Retina (tissue), 1 donor: Measurements from ENCODE around the gene UHRF2.
"Not testable (repeated sequence)": the region's sequence is repeated elsewhere in the genome, so short reads cannot be mapped to it uniquely, and the experiment has no call there.

Source experiments
- DNase-seq: peaks from one replicate; pipeline ENCODE4 v3.0.0-alpha.2; 2016

UHRF2 gene

GRCh38 chr9:6490863-6491262 is 77.9 kb downstream of the UHRF2 start:
- DNase-seq, result no peak

GRCh38 chr9:6495466-6495865 is 82.5 kb downstream of the UHRF2 start:
- no peak for DNase-seq

GRCh38 chr9:6498982-6499381 is 86.0 kb downstream of the UHRF2 start:
- DNase-seq, result no peak

GRCh38 chr9:6501526-6502210 is 88.7 kb downstream of the UHRF2 start:
- no peak for DNase-seq

GRCh38 chr9:6502399-6502798 is 89.4 kb downstream of the UHRF2 start:
- DNase-seq, result no peak

GRCh38 chr9:6506571-6506970 is 93.6 kb downstream of the UHRF2 start:
- no peak for DNase-seq

- DNase-seq, result no peak
Observed at GRCh38 chr9:6512085-6512657, 99.2 kb downstream of the UHRF2 start.

- DNase-seq, result no peak
Observed at GRCh38 chr9:6522263-6522662, 109.3 kb downstream of the UHRF2 start.

GRCh38 chr9:6525326-6526045 is 112.5 kb downstream of the UHRF2 start:
- no peak for DNase-seq

GRCh38 chr9:6535594-6535993 is 122.6 kb downstream of the UHRF2 start:
- DNase-seq, result no peak

- DNase-seq, result no peak
Observed at GRCh38 chr9:6538666-6539071, 125.7 kb downstream of the UHRF2 start.

- not testable (repeated sequence) for DNase-seq
Observed at GRCh38 chr9:6542617-6543016, 129.6 kb downstream of the UHRF2 start.

- DNase-seq, result no peak
Observed at GRCh38 chr9:6543204-6543603, 130.2 kb downstream of the UHRF2 start.

GRCh38 chr9:6545017-6545691 is 132.2 kb downstream of the UHRF2 start:
- no peak for DNase-seq

- DNase-seq, result peak; percentile 41
Observed at GRCh38 chr9:6549106-6549800, 136.3 kb downstream of the UHRF2 start.

- DNase-seq, result no peak
Observed at GRCh38 chr9:6551136-6551535, 138.1 kb downstream of the UHRF2 start.

GRCh38 chr9:6552033-6552432 is 139.0 kb downstream of the UHRF2 start:
- DNase-seq, result no peak

GRCh38 chr9:6552498-6553121 is 139.6 kb downstream of the UHRF2 start:
- no peak for DNase-seq

GRCh38 chr9:6553866-6554265 is 140.9 kb downstream of the UHRF2 start:
- no peak for DNase-seq
